Right renal pelvis (tissue), 4 donors: Measurements from ENCODE around the gene SEC22A. TPM values are rescaled to one million over a fixed set of nuclear protein-coding genes. Genes with fewer than 3 reads are reported as not detected.

Experiments used
- DNase-seq, 4 donors: peaks; one replicate each; pipeline ENCODE4 v3.0.0-alpha.2; 2013; ENCODE audit warnings: low read depth in 4 of 4, low spot score in 3 of 4, missing footprints in 1 of 4
- polyA plus RNA-seq, 4 donors: library from polyadenylated mRNA; unstranded; fragments of 120-200 nt; gene quantifications; one replicate each; pipeline ENCODE4 v1.2.1, GENCODE V29; 2013; ENCODE audit not compliant: insufficient read length in 4 of 4

SEC22A gene
- polyA plus RNA-seq, 4 donors: 25.0 to 30.9 (median 27.0) TPM

GRCh38 chr3:123285931-123286307 lies 84.2 kb downstream of the SEC22A start:
- DNase-seq: no peak

- peak; percentile 13 to 47 (median 34) for DNase-seq
Measured at GRCh38 chr3:123286308-123287023, 84.7 kb downstream of the SEC22A start.

GRCh38 chr3:123287051-123287961 lies 85.6 kb downstream of the SEC22A start:
- no peak for DNase-seq

- no peak for DNase-seq
Measured at GRCh38 chr3:123287962-123288302, 86.2 kb downstream of the SEC22A start.

GRCh38 chr3:123289391-123290106 lies 87.8 kb downstream of the SEC22A start:
- no peak for DNase-seq

- no peak for DNase-seq
Measured at GRCh38 chr3:123290107-123290930, 88.6 kb downstream of the SEC22A start.

GRCh38 chr3:123290962-123291361 lies 89.2 kb downstream of the SEC22A start:
- no peak for DNase-seq

GRCh38 chr3:123291404-123291803 lies 89.7 kb downstream of the SEC22A start:
- DNase-seq: no peak

- no peak for DNase-seq
Measured at GRCh38 chr3:123292321-123293310, 90.9 kb downstream of the SEC22A start.

- DNase-seq: no peak
Measured at GRCh38 chr3:123294296-123294938, 92.7 kb downstream of the SEC22A start.

- DNase-seq: no peak
Measured at GRCh38 chr3:123295171-123295900, 93.6 kb downstream of the SEC22A start.

GRCh38 chr3:123295901-123296250 lies 94.1 kb downstream of the SEC22A start:
- no peak for DNase-seq

- no peak for DNase-seq
Measured at GRCh38 chr3:123296261-123296660, 94.5 kb downstream of the SEC22A start.

- DNase-seq: no peak
Measured at GRCh38 chr3:123296836-123297626, 95.3 kb downstream of the SEC22A start.

GRCh38 chr3:123297627-123297899 lies 95.8 kb downstream of the SEC22A start:
- no peak for DNase-seq

GRCh38 chr3:123298903-123299302 lies 97.2 kb downstream of the SEC22A start:
- DNase-seq: no peak

- no peak for DNase-seq
Measured at GRCh38 chr3:123299581-123299980, 97.8 kb downstream of the SEC22A start.

- no peak for DNase-seq
Measured at GRCh38 chr3:123300056-123300455, 98.3 kb downstream of the SEC22A start.
